ENCODE data around the gene ERGIC1. TPM values are rescaled to one million over a fixed set of nuclear protein-coding genes. Genes with fewer than 3 reads are reported as not detected.
"Not testable (repeated sequence)": the region's sequence is repeated elsewhere in the genome, so short reads cannot be mapped to it uniquely, and the experiment has no call there.

The ERGIC1 gene
- total RNA-seq, 1 donor from 2014 or later: 158 TPM

DNA sequence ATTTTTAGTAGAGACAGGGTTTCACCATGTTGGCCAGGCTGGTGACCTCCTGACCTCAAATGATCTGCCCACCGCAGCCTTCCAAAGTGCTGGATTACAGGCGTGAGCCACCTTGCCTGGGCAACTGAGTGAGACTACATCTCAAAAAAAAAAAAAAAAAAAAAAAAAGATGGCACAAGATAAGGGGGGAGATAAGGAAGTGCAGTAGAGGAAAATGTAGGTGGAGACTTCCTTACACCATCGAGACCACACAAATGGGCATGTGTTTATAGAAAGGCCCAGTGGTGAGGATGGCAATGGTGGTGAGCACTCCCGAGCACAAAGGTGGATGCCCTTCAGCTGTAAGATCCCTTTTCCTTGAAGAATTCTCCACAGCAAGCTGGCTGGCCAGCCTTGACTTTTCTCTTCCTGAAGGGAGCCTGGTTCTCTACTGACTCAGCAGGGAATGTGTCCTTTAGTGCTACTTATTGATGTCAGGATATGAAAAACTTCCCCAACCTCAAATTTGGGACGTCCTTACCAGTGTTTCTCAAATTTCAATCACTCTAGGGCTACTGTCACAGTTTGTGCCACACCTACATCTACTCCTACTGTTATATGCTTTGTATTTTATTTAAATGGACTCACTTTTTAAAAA lies 28.2 kb downstream of the ERGIC1 start:
- Mint-ChIP-seq H3K9me3 (ENCODE audit: low read depth) (no peaks in the 10 kb centered on the region), H3K4me3 (ENCODE audit: low read depth) (no peak overlapping the region), H3K36me3 (ENCODE audit: insufficient read depth) (peaks cover 3% of the 10 kb centered on the region), H3K4me1 (ENCODE audit: low read depth) (peaks cover 30% of the 10 kb centered on the region), H3K27ac (no peak overlapping the region), H3K27me3 (no peaks in the 10 kb centered on the region)
- TF ChIP-seq CTCF (IDR thresholded peaks at IDR 0.05; ENCODE audit: unreplicated experiment): no peak
- DNase-seq (ENCODE audit: low spot score, unreplicated experiment): no peak

DNA sequence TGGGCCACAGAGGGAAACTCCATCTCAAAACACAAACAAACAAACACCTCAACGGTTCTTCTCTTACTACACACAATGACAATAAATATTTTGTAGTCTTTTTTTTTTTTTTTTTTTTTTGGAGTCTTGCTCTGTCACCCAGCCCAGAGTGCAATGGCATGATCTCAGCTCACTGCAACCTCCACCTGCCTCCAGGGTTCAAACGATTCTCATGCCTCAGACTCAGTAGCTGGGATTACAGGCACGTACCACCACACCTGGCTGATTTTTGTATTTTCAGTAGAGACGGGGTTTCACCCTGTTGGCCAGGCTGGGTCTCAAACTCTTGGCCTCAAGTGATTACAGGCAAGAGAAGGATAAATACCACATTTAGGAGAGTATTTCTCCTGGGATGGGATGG lies 30.1 kb downstream of the ERGIC1 start:
- DNase-seq (ENCODE audit: low spot score, unreplicated experiment); H3K27me3 Mint-ChIP-seq; H3K27ac Mint-ChIP-seq; H3K4me3 Mint-ChIP-seq (ENCODE audit: low read depth); H3K36me3 Mint-ChIP-seq (ENCODE audit: insufficient read depth); H3K9me3 Mint-ChIP-seq (ENCODE audit: low read depth): not testable (repeated sequence)
- peaks cover 14% of the 10 kb centered on the region for H3K4me1 Mint-ChIP-seq (ENCODE audit: low read depth)

- Mint-ChIP-seq H3K36me3 (ENCODE audit: insufficient read depth) (peaks cover 4% of the 10 kb centered on the region), H3K9me3 (ENCODE audit: low read depth) (no peaks in the 10 kb centered on the region), H3K27me3 (no peaks in the 10 kb centered on the region), H3K4me1 (ENCODE audit: low read depth) (peaks cover 10% of the 10 kb centered on the region), H3K27ac (no peak overlapping the region), H3K4me3 (ENCODE audit: low read depth) (no peak overlapping the region)
- DNase-seq (ENCODE audit: low spot score, unreplicated experiment): no peak
- no peak for TF ChIP-seq CTCF (IDR thresholded peaks at IDR 0.05; ENCODE audit: unreplicated experiment)
Observed at GRCh38 chr5:172864747-172865146, 30.7 kb downstream of the ERGIC1 start.

DNA sequence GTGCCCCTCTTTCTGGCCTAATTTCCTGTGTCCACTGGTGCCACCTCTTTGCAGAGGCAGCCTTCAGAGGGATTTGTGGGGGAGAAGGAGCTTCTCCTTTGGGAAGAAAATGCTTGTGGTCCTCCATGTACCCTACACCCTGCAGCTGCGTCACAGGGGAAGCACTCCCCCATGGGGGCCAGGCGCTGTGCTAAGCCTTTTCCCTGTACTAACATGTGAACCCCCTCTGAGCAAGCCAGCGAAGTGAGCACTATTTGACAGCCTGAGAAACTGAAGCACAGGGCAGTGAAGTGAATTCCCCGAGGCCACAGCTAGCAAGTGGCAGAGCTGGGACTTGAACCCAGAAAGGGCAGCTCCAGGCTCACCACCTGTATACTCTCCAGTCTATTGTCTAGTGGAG lies 32.3 kb downstream of the ERGIC1 start:
- H3K27me3 Mint-ChIP-seq: no peaks in the 10 kb centered on the region
- no peak for TF ChIP-seq CTCF (IDR thresholded peaks at IDR 0.05; ENCODE audit: unreplicated experiment)
- no peak for DNase-seq (ENCODE audit: low spot score, unreplicated experiment)
- peaks cover 3% of the 10 kb centered on the region for H3K4me1 Mint-ChIP-seq (ENCODE audit: low read depth)
- H3K4me3 Mint-ChIP-seq (ENCODE audit: low read depth): no peak overlapping the region
- H3K9me3 Mint-ChIP-seq (ENCODE audit: low read depth): no peaks in the 10 kb centered on the region
- H3K27ac Mint-ChIP-seq: no peak overlapping the region
- H3K36me3 Mint-ChIP-seq (ENCODE audit: insufficient read depth): peaks cover 4% of the 10 kb centered on the region

GRCh38 chr5:172866802-172867748 lies 33.0 kb downstream of the ERGIC1 start:
- no peak overlapping the region for H3K27ac Mint-ChIP-seq
- DNase-seq (ENCODE audit: low spot score, unreplicated experiment): no peak
- H3K4me1 Mint-ChIP-seq (ENCODE audit: low read depth): peaks cover 3% of the 10 kb centered on the region
- no peaks in the 10 kb centered on the region for H3K9me3 Mint-ChIP-seq (ENCODE audit: low read depth)
- no peak for TF ChIP-seq CTCF (IDR thresholded peaks at IDR 0.05; ENCODE audit: unreplicated experiment)
- H3K36me3 Mint-ChIP-seq (ENCODE audit: insufficient read depth): peaks cover 4% of the 10 kb centered on the region
- no peaks in the 10 kb centered on the region for H3K27me3 Mint-ChIP-seq
- H3K4me3 Mint-ChIP-seq (ENCODE audit: low read depth): no peak overlapping the region
